NAMALWA (cell line): ENCODE results near the gene IGF2R.
"Not testable (repeated sequence)": the region's sequence is repeated elsewhere in the genome, so short reads cannot be mapped to it uniquely, and the experiment has no call there.

Experiments used
- DNase-seq: peaks from one replicate; pipeline ENCODE4 v3.0.0-alpha.2; 2015; ENCODE audit warnings: low spot score

IGF2R gene, protein sequence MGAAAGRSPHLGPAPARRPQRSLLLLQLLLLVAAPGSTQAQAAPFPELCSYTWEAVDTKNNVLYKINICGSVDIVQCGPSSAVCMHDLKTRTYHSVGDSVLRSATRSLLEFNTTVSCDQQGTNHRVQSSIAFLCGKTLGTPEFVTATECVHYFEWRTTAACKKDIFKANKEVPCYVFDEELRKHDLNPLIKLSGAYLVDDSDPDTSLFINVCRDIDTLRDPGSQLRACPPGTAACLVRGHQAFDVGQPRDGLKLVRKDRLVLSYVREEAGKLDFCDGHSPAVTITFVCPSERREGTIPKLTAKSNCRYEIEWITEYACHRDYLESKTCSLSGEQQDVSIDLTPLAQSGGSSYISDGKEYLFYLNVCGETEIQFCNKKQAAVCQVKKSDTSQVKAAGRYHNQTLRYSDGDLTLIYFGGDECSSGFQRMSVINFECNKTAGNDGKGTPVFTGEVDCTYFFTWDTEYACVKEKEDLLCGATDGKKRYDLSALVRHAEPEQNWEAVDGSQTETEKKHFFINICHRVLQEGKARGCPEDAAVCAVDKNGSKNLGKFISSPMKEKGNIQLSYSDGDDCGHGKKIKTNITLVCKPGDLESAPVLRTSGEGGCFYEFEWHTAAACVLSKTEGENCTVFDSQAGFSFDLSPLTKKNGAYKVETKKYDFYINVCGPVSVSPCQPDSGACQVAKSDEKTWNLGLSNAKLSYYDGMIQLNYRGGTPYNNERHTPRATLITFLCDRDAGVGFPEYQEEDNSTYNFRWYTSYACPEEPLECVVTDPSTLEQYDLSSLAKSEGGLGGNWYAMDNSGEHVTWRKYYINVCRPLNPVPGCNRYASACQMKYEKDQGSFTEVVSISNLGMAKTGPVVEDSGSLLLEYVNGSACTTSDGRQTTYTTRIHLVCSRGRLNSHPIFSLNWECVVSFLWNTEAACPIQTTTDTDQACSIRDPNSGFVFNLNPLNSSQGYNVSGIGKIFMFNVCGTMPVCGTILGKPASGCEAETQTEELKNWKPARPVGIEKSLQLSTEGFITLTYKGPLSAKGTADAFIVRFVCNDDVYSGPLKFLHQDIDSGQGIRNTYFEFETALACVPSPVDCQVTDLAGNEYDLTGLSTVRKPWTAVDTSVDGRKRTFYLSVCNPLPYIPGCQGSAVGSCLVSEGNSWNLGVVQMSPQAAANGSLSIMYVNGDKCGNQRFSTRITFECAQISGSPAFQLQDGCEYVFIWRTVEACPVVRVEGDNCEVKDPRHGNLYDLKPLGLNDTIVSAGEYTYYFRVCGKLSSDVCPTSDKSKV (N-terminal part only)

DNA sequence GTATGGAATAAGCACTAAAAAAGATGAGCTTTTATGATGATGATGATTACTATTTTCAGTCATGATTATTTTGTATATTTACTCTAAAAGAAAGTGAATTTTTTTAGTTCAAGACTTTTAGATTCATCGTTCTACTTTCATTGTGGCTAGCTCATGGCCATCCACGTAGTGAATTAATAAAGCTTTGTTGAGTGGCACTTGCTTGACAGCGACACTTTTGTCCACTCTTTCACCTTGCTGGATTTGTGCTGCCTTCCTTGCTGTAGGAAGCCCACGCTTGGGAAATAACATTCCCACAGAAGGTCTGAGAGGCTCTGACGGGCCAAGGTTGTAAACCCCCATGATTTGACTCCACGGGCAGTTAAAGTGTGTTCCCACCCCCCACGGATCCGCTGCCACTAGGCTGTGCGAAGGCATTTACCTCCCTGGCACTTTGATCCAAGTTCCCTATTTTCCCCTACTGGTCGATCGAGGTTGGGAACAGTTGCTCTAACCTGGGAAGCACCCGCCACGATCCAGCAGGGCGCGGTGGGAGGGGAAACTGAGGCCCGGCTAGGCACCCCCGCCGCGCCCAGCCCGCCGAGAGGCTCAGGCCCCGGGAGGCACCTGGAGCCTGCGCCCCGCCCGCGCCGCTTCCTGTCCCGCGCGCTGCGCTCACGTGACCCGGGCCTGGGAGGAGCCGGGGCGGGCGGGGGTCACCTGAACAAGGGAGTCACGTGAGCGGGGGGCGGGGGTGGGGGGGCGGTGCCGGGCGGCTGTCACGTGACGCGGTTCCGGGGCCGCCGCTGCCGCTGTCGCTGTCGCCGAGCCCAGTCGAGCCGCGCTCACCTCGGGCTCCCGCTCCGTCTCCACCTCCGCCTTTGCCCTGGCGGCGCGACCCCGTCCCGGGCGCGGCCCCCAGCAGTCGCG, at the start of gene IGF2R:
TSS of gene IGF2R (plus strand) at position 788 of the 909 bp plus-strand sequence. CDS start 165 bp downstream, outside the sequence.
- peak; percentile 93 for DNase-seq

DNA sequence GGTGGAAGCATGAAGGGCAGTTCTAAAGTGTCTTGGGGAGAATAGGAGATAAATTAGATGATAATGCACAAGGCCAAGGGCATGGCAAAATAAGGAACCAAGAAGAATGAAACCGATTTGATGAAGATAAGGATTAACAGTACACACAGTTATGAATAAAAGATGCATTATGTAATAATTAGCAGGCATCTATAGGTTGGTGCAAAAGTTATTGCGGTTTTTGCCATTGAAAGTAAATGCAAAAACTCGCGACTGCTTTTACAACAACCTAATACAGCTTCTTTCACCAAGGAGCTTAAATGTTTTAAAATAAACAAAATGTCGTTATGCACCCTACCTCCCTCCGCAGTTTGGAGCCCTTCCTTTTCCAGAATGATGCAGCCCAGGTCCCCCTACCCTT, 49.1 kb upstream of the IGF2R start:
- DNase-seq = no peak

DNA sequence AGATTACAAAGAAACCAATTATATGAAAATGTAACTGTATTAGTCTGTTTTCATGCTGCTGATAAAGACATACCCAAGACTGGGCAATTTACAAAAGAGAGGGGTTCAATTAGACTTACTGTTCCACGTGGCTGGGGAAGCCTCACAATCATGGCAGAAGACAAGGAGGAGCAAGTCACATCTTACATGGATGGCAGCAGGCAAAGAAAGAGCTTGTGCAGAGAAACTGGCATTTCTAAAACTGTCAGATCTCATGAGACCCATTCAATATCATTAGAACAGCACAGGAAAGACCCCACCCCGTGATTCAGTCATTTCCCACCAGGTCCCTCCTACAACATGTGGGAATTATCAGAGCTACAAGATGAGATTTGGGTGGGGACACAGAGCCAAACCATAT, 44.7 kb upstream of the IGF2R start:
- DNase-seq = not testable (repeated sequence)

DNA sequence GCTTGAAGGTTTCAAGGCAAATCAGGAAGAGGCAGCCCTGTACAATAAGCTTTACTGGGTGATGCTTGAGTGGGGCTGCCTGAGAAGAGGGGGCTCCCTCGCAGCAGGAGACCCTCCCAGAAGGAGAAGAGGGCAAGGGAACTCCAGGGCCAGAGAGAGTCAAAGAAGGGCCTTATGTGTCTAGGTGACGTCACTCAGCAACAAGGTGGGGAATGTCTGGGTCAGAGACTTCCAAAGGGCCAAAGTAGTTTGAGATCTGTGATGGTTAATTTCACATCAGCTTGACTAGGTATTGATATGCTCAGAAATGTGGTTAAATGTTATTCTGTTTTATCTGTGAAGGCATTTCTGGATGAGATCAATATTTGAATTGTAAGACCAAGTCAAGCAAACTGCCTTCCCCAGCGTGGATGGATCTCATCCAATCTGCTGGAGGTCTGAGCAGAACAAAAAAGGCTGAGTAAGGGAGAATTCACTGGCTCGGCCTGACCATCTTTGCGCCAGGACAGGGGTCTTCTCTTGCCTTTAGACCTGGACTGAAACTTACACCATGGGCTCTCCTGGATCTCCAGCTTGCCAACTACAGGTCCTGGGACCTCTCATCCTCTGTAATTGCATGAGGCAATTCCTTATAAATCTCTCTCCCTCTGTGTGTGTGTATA, 42.2 kb upstream of the IGF2R start:
- DNase-seq = no peak

DNA sequence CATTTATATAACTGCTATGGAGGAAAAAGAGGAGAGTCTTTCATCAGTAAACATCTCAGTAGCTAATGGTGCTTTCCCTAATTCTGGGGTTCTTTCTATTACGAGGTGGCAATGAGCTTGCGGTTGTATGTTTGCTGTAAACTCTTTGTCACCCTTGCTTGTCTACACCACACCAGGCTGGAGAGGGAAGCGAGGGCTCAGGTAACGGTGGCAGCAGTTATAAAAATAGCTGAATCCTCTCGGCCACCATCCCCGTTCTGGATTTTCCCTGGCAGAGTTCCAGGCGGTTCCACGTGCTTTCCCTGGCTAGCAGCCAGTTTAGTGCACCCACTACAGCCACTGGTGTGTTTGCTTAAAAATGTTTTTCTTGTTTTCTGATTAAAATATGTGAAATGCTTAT, 39.1 kb upstream of the IGF2R start:
- DNase-seq = no peak

DNA sequence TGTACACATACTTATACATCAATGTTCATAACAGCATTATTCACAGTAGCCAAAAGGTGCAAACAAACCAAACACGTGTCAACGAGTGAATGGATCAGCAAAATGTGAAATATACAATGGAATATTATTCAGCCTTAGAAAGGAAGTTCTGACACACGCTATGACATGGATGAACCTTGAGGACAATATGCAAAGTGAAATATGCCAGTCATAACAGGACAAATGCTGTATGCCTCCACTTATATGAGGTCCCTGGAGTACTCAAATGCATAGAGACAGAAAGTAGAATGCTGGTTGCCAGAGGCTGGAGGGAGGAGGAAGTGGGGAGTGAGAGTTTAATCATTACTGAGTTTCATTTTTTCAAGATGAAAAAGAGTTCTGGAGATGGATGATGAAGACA, 37.8 kb upstream of the IGF2R start:
- no peak for DNase-seq

DNA sequence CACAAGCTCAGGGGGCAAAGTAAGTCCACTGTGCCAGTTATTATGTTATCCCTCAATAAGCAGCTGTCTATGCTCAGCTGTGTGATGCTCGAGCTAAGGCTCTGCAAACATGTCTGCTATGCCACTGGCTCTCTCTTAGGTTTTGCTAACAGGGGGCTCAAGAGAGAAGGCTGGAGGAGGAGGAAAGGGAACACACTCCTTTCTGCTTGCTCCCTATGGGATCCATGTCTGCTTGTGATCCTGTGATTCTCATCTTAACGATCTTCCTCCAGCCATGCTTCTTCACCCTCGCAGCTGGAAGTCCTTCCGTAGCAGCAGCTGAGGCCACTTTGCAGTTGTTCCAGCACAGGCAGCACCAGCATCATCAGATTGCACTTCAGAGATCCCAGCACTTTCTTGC, 37.0 kb upstream of the IGF2R start:
- DNase-seq = no peak

DNA sequence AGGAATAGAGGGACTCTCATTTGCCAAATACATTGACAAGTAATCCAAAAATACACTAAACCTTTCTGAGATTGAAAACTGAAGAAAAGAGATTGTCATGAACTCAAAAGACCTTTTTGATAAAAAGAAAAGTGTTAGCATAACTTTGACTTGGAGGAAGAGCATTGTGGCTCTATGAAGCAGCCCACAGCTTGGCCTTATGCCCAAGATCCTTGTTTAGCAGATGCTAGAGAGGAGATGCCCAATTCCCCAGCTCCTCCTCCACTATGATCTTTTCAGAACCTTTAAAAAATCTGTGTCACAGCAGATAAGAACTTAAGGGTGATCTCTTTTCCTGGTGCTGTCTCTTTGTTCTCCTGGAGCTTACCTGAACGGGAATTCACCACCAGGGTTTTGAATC, 35.8 kb upstream of the IGF2R start:
- no peak for DNase-seq

DNA sequence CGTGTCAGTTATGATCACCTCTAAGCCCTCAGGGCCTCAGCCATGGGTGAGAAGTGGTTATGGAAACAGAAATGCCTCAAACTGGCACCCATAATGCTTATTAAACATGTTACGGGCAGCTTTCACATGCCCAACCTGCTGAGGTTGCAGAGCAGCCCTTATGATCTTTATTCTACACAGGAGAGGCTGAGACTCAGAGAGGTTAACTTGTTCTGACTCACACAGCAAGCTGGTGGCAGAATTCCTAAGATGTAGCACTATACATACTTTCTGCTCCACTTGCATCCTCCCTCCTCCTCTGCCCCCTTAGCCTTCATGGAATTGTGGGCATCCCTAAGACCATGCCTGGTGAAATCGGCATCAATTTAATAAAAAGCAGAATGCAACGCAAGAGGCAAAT, 34.7 kb upstream of the IGF2R start:
- no peak for DNase-seq

DNA sequence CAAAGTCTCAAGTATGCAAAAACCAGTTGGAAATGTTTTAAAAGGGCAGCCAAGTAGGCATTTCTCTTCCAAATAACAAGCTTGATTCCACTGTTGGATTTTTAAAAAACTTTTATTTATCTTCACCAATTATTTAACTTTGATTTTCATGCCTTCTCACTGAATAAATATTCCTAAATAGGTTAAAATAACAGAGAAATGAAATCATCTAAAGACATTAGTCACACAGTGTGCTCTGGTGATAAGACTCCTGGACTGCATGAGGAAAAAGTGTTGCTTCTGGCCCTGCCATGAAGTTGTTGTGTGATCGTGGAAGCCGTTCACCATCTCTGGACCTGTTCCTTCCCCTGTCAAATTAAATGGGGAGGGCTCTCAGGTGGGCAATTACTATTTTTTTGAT, 33.8 kb upstream of the IGF2R start:
- DNase-seq = no peak

DNA sequence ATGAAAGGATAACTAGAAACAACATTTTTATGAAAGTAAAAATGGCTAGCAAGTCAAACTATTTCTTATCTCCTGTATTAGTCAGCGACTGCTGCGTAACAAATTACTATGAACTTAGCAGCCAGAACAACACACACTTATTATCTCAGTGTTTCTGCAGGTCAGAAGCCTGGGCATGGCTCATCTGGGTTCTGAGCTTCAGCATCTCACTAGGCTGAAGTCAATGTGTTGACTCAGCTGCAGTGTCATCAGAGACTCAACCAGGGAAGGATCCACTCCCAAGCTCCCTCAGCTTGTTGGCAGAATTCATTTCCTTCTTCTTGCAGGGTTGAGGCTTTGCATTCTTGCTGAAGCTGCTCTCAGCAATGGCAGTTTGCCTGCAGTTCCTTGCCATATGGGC, 33.2 kb upstream of the IGF2R start:
- DNase-seq = no peak

DNA sequence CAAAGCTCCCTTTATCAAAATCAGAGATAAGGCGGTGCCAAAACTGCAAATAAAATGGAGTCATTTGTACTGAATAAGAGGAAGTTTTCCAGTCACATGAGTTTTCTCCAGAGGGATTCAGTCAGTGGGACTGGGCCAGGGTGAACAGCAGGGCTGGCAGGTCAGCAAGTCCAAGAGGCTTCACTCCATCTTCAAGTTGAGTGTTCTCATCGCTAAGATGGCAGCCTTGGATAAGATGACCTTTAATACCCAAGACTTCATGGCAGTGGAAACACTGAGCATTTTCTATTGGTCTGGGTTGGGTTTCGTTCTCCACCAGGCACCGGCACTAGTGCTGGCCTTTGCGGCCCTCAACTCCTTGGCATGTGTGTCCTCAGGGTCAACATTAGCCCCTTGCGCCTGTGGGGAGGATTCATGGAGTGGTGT, 29.3 kb upstream of the IGF2R start:
- DNase-seq = no peak

DNA sequence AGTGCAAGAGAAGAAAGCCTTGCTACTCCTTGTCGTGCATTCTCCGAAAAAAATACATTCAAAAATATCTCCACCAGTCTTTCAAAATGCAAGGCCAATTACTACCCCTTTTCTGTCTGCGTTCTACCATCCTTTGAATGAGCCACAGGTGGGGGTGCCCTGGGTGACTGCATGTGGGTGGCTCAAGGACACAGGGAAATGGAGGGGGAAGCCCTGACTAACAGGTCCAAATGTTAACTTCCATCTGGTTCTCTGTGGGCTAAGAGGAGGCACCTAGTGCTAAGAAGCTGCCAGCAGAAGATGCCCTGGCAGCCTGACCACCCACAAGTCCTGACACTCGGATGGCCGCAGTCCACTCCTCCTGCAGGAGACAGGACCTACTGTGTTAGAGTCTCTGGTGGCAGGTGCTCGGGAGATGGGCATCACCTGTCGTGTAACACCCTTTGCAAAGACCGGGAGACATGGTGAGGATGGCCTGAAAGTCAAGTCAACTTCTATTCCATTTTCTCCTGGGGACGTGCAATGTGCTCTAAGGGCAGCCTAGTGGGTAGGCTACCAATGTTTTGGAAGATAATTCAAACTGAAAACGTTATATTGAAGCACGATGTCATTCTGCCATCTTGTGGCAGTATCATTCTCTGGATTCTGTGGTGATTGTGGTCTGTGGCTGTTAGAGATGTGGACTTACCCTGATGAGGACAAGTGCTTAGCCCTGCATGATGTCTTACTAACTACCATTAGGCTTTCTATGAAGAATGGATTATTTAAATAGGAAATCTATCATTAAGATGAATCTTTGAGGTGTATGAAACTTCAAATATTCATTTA, 27.4 kb upstream of the IGF2R start:
- DNase-seq = peak; percentile 60

DNA sequence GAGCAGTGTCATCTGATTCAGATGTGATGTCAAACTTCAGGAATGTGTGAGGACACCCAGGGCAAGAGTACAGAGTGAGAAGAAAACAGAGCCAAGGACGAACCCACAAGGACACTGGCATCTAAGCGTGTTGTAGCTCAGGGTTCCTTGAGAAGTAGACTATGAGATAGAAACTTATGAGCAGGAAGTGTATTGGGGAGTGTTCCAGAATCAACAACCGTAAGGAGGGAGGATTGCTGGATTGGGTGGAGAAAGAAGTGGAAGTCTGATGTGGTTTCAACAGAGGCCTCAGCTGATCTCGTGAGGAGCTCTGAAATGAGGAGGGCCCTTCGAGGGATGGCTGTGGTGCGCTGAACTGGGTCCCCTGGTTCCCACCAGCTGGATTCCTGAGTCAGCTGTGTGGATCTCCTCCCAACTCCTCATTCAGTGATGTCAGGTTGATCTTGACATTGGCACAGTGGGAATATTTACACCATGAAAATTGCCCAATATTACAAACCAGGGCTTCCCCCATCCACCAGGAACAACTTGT, 25.7 kb upstream of the IGF2R start:
- DNase-seq = no peak

DNA sequence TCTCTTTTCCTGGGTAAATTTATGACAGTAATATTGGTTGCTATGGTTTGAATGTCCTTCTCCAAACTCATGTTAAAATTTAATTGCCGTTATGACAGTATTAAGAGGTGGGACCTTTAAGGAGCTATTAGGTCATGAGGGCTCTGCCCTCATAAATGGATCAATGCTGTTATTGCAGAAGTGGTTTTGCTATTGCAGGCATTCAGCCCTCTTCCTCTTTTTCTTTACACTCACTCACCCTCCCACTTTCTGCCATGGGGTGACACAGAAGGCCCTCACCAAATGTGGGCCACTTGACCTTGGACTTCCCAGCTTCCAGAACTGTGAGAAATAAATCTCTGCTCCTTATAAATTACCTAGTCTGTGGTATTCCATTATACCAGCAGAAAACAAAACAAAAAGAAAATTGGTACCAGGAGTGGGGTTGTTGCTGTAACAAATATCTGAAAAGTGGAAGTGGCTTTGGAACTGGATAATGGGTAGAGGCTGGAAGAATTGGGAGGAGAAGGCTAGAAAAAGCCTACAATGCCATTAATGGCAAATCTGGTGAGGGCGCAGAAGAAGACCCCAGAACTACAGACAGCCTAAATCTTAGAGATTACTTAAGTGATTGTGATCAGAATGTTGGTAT, 24.8 kb upstream of the IGF2R start:
- no peak for DNase-seq

DNA sequence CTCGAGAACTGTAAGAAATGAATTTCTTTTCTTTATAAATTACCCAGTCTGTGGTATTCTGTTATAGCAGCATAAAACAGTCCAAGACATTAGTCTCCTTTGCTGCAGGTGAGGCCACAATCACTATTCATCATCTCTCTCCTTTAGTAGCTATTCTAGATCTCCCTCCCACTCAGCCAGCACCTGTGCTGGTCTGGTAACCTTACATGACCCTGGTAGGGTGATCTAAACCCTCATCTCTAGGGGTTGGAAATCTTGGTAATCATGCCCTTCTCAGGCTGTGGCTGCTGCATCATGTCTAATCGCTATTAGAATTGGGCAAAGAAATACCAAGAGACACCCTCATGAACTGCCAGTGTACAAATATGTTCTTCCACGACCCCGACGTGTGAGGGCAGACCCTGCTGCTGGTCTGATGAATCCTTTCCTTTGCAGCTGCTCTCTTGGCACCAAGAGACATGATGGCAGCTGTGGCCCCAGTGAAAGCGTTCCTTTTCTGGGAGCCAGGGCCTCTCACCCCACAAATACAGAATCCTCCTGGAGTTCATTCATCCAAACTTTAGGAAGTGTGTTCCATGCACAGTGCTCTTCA, 23.0 kb upstream of the IGF2R start:
- DNase-seq = no peak

DNA sequence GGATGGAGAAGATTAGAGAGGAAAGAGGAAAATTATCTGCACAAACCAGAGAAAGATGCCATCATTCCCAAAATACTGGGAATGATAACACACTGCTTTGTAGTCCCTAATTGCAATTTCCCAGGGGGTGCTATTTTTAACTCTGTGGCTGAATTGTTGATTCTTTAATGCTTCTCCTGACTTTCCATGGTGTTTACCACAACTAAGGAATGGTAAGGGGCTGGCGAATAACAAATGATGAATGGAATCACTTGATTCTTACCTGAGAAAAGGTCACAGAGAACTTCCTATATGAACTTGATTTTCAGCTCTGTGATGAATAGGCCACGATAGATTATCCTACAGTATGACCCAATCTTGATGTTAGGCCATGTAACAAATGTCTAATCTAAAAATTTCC, 22.0 kb upstream of the IGF2R start:
- no peak for DNase-seq

DNA sequence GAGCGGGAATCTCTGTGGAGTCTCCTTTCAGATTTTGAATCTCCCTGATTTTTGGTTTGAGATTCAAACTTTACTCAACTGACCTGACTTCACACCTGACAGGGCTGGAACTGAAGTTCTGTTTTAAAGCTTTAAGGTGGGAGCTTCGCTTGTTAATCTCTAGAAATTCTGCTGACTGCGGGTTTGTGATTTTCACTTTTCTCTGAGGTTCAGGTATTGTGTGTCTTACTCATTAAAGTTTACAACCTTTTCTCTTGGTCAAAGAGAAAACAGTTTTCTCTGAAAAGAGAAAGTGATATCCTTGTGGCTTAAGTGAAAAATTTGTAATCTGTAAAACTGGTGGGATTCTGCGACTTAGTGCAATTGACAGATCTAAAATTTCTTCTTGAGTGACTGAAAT, 20.7 kb upstream of the IGF2R start:
- no peak for DNase-seq

DNA sequence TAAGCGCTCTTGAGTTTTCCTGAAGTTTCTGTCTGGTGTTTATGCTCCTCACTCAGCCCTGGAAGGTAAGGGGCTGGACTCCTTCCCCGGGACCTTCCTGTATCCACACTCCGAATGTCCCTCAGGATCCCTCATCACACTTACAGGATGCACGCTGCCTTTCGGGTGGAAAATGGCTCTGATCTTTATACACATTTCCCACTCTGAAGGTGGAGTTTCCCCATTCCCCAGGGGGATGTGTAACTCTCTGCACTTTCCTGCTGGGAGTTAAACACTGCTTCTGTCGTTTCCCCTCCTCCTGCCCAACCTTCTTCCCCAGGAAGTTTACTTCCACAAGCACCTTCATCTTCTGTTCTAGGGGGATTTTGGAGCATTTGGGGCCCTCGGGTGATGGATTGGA, 17.1 kb upstream of the IGF2R start:
- DNase-seq = no peak
